NCI-H187 treated with DMSO at 0.1 percent for 48 hours (cell line): Measurements from ENCODE around the gene NCBP1.
A peak's percentile ranks its signal among the peaks of the same experiment; 100 is the strongest.
"Not testable (repeated sequence)": the region's sequence is repeated elsewhere in the genome, so short reads cannot be mapped to it uniquely, and the experiment has no call there.

Experiments used
- DNase-seq: peaks from one replicate; lab custom pipeline; 2025; lab: John Stamatoyannopoulos, UW

NCBP1 gene

DNA sequence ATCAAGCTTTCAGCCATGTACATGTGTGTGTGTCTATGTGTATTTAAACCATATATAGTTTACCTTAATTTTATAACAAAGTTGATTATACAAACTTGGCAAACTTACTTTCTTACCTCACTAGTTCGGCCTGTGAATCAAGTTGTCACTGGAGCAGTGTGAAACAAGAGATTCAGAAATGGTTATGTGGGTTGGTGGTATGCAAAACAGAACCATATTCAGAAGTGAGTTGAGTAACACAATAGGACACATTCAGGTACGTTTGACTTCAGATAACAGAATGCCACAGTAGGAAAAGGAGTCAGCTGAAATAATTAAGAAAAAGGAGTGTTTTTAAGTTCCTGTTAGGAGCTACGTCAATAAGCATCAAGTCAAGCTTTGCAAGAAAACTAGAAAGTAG is 42.0 kb downstream of the NCBP1 start:
- DNase-seq, result no peak

DNA sequence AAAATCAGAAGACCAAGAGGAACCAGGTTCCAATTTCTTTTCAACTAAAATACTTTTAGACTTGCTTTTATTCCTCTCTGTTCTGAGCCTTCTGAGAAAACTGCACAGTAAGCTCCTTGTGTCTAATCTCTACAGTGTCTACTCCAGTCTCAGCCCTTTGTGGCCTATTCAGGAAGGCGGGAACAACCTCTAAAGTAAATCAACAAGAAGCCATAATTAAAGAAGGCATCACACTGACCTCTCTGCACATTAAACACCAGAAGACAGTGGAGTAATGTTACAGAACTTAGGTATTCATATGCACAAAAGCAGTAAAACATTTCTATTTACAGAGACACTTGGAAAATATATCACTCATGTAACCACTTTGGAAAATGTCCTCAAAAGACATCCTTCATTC is 48.6 kb downstream of the NCBP1 start:
- peak; percentile 15 for DNase-seq

DNA sequence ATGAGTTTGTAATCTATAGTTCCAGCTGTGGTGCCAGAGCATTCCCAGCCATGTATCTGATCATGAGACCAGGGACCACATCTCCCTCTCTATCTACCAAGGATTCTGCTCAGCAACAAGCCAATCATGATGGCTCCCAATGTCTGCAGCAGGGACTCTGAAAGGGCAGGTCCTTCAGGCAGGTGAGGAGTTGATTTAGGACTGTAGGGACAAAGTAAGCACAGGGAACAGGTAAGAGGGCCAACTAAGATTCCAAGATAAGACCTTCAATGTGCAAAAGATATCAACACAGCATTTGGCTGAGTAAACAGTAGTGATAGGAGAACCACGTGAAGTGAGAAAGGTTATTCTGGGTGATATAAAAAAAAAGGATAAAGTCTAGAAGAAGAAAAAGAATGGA is 55.0 kb downstream of the NCBP1 start:
- no peak for DNase-seq

DNA sequence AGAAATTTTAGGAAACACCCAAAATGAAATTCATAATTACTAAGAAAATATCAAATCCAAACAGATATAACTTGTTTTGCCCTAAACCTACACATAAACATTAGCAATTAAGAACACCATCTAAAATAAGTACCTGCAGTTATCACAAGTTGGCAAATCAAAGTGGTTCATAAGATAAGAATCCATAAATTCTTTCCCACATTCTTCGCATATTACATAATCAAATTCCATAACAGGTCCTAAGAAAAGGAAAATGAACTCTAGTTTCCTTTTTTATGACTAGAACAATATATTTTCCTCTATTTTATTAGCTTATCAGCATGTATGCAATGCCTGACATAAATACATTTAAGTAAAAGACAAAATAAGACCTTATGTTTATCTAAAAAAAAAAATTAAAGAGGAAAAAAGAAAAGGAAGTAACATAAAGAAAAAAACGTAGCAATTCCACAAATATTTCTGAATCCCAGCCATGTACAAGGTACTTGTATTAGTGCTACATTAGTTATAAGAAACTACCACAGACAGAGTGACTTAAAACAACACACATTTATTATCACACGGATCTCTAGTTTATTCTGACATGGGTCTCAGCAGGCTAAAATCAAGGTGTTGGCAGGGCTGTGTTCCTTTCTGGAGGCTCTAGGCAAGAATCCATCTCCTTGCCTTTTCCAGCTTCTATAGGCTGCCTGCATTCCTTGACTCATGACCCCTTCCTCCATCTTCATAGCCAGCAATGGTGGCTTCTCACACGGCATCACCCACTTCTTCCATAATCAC is 56.0 kb downstream of the NCBP1 start:
- no peak for DNase-seq

DNA sequence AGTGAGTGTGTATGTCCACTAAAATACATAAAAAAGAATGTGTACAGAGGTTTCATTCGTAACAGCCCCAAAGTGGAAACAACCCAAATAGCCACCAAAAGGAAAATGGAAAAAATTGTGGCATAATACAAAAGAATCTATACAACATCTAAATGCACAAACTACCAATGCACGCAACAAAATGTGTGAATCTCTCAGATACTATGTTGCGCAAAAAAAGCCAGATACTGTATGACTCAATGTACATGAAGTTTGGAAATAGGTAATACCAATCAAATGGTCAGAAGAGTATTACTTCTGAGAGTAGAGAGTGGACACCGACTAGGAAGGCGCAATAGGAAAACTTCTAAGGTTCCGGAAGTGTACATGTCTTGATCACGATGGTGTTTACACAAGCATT is 61.1 kb downstream of the NCBP1 start:
- DNase-seq, result no peak

DNA sequence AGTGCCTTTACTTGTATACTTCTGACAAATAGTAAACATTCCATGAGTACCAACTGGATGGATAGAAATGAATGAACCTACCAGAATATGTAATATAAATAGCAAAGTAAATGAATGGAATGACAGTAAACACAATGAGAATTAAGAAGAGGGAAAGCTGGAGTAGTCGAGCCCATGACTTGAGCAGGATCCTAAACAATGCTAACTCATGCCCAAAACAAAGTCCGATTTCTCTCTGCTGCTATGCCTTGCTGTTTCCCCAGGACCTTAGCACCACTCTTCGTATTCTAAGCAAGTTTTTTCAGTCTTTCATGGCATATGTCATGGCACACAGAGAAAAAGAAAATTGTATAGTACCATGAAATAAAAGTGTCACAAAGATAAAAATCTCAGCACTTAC is 61.8 kb downstream of the NCBP1 start:
- DNase-seq, result no peak

DNA sequence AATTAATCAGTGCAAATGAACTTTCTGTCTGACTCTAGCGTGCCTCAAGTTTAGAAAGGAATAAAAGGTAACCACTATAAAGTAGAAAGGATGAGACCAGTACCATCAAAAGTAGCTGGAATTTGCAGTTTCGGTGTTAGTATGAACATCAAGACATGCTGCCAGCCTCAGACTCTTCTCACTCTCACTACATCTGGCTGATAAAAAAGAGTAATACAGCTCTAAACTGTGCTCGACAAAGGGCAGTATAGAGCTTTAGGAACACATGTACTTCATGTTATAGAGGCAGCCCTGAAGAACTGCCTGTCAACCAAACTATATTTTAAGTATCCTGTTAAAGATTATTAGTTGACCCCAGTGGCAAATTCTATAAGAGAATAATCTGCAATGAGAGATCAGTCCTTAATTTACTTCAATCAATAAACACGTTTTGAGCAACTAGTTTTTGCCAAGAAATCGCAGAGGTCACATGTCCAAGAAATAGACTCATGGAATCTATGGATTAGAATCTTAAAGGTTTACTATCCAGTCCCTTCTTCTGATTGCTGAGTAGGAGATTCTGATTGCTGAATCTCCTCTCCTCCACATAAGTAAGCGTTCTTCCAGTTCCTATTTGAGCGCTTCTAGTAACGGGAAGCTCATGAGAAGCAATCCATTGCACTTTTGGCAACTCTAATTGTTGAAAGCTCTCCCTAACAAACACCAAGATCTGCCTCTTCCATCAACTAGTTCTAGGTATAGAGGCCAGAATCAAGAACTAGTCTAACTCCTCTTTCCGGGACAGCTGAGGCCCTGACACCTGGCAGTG is 62.6 kb downstream of the NCBP1 start:
- DNase-seq, result no peak

DNA sequence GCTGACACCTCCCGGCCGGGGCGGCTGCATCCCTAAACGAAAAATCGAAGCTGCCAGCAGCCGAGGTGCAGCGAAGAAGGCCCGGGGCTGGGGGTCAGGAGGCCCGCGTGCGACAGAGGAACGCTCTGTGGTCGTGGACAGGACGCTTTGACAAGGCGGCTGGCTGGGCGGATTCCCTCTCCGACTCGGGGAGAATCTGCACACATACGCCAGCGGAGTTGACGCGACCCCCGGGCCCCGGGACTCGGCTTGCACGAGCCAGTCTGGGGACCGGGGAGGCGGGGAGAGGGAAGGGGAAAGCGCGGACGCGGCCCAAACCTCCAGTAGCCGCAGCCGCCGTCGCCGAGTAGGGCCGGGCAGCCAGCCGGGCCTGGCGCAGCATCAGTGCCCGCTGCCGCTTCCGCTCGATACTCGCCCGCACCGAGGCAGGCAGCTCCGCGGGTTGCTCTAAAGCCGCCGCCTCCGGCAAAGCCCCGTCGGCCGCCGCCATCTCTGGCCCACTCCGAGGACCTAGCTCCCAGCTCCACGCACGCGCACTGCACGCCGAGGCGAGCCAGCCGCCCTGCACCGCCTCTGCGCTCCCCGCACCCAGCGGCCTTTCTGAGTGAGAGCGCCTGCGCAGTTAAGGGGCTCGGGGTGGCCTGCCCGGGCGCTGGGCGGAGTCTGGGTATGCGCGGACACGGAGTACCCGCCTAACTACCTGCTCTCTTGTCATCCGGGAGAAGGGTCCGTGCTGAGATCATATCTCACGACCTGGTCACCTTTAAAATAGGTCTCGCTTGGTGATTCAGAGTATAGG is 63.4 kb downstream of the NCBP1 start, which contains the start of gene XPA:
Gene XPA, minus strand, starts transcription at position 538 of the 799 bp plus-strand sequence. Its CDS starts 48 bp downstream, at position 490.
- DNase-seq, result peak; percentile 59

DNA sequence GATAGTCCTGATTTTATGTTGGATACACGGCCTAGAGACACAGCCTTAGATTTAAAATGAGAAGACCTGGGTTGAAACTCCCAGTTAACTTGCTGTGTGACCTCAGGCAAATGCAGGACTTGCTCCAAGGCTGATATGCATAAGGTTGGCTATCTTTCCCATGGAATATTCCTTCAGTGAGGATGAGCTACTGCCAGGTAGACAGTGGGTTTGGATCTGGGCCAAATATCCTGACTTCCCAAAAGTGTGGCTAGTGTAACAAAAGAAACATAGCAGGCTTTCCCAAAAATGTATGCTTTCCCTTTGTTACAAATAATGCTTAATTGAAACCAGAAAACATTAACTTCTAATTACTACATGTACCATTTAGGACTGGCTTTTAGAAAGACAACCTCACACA is 64.2 kb downstream of the NCBP1 start:
- DNase-seq, result no peak

DNA sequence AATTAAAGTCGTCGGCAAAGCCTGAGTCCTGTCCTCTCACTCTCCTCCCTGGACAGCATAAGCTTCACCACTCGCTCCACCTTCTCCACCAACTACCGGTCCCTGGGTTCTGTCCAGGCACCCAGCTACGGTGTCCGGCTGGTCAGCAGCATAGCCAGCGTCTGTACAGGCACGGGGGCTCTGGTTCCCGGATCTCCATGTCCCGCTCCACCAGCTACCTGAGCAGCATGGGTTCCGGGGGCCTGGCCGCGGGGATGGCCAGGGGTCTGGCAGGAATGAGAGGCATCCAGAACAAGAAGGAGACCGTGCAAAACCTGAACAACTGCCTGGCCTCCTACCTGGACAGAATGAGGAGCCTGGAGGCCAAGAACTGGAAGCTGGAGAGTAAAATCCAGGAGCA is 65.2 kb downstream of the NCBP1 start:
- DNase-seq, result no peak

DNA sequence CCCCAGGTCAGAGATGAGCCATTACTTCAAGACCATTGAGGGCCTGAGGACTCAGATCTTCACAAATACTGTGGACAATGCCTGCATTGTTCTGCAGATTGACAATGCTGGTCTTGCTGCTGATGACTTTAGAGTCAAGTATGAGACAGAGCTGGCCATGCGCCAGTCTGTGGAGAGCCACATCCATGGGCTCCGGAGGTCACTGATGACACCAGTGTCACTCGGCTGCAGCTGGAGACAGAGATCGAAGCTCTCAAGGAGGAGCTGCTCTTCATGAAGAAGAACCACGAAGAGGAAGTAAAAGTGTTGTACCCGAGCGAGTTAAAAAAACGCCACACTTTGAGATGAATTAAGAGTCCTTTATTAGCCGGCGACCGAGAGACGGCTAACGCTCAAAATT is 65.7 kb downstream of the NCBP1 start:
- DNase-seq, result not testable (repeated sequence)

DNA sequence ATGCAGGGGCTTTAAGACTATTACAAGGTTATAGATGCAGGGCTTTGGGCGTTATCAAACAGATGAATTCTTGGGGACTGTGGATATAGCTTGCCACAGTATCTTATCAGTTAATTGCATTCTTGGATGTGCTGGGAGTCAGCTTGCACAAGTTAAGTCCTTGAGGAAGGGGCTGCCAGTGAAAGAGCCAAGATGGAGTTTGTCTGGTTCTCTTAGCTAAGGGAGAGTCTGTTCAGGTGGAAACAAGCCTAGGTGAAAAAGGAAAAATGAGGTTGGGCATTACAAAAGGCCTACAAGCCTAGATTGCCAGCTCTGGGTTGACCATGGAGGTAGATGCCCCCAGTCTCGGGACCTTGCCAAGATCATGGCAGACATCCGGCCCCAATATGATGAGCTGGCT is 66.2 kb downstream of the NCBP1 start:
- DNase-seq, result not testable (repeated sequence)

DNA sequence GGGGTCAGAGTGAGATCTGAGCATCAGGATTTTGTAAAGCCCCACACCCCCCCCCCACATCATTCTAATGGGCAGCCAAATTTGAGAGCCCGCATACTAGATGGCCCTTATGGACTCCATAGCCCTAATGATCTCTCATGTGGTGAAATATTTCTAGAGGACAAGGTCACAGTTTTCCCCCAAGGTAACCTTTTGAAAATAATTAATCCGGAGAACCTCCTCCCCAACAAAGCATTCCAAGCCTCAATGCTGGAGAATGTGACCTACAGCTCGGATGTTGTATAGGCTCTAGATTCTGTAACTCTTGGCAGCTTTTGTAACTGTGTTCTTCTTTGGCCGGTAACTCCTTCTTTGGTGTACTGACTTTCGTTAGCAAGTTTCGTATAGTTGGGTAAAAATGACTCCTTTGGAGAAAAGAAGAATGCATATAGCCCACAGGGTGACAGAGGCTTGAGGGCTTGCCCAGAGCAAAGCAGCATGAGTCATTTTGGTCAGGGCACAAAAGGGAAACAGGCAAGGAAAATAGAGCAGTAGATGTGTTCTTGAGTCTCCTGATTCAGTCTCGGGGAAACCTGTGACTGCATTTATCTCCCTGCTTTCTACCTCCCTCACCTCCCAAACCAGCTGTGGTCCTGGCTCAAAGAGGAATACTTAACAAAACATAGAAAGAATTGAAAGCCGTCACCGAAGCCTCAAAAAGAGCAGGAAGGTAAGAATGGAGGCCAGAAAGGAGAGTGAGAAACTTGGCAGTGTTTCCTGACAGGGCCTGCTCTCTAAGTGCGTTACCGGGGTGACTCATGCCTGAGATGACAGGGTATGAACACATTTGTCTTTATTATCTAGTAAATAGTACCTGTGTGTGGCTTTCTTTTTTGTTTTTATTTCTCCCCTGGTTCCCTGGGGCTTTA is 70.1 kb downstream of the NCBP1 start:
- no peak for DNase-seq

DNA sequence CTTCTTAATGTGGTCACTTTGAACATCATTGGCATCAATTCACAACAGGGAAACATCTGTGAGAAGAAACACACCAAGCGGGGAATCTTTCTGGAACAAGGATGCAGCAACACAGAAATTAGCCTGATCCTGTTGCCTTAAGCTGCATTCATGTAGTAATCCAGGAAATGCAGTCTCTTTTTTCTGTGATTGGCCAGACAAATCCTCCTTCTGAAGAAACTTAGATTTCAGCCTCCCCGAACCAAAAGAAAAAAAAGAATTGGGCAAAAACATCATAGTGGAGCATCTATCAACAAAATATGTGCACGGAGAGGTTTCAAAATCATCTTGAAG is 70.7 kb downstream of the NCBP1 start:
- DNase-seq, result no peak

DNA sequence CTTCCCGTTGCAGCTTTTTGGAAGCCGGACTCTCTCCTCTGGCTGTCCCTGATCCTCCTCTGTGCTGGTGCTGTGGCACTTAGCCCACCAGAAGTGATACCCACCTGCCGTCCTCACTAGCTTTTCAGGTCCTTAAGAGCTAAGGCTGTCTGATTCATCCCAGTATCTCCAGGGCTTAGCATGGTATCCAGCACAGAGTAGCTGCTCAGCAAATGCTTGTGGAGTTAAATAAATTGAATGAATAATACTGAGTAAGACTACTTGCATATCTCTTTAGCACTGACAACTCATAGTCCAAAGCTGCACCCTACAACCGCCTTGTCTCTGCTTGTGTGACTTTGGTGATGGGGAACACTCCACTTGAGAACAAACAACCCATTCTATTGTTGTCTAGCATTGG is 71.2 kb downstream of the NCBP1 start:
- no peak for DNase-seq

DNA sequence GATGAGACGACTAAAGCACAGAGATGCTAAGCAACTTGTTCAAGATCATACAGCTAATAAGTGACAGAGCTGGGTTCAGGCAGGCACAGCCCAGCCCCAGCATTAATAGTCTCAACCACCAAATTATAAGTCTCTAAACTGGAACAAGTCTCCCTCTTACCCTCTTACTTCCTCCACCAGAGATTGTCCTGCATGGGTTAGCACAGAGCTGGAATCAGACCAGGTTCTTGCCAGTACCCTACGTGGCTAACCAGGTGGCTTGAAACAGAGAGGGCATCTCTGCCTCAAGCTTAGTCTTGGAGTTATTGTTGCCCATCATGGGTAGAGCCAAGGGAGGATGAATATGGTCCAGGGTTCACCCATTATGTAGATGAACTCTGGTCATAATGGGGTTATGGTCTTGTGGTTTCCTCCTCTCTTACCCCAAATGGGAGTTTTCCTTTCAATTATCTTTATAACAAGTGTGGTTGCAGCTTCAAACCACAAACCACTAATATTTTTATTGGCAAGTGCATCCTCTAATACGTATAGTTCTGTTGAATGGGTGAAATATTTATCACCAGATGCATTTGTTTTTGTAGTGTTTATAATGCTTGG is 71.8 kb downstream of the NCBP1 start:
- DNase-seq, result no peak

DNA sequence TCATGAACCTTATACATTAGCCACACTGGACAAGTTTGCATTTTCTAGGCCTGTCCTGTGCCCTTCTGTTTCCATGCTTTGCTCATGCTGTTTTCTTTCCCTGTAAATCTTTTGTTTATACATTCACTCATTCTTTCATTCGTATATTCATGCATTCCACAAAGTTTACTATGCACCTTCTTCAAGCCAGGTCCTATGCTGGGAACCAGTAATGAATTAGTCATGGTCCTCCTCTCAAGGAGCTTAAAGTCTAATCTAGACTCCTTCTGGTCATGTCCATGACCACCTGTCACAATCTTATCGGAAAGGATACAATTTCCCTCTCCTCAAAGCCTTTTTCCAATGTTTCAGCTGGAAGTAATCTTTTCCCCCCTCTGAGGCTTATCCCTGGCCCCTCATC is 72.6 kb downstream of the NCBP1 start:
- no peak for DNase-seq

DNA sequence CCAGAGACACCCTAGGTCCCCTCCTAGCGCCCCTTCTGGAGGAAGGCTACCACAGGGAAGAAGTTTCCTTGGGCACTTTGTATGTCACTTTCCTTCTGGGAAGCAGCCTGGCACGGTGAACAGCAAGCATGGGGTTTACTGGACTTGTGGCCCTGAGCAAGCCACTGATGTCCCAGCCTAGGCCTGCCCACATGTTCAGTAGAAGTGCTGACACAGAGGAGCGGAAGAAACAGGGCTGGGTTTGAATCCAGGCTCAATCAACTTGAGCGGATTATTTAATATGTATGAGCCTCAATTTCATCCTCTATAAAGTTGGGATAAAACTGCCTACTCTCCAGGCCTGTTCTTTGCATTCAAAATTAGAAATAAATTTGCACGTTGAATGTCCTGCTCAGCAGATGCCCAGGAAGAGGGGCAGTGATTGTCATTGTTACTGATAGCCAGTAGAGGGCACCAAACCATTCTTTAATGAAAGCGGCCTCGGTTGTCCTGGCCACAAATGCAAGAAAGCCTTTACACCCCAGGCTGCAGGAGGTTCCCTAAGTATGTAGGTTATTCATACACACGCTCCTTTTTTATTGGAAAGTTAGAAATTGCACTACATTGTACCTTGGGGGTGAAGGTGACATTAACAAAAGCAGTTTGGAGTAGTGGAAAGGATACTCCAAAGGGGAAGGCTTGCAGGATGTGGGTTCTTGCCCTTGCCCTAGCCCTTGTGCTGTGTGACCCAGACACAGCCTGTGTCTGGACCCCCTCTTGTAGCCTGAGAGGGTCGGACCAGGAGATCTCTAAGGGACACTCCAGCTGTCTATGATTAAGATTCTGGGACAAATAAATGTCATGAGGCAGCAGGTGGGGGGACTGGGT is 77.0 kb downstream of the NCBP1 start:
- DNase-seq, result no peak

DNA sequence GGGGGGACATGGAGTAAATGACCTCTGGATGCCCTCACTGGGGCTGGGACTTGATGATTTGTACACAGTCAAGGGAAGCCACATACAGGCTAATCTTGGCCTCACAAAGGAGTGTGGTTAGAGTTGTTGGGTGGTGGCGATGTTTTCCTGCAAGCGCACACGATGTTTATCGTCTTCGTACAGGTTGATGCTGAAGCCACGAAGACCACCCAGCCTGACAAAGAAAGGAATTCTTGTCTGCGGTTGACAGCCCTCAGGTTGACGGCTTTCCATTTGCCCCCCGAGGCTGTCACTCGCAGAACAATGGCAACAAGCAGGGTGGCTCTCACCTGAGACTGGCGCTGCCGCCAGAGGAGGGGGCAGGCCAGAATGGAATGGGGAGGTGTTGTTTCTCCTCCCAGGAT is 77.6 kb downstream of the NCBP1 start:
- DNase-seq, result no peak

DNA sequence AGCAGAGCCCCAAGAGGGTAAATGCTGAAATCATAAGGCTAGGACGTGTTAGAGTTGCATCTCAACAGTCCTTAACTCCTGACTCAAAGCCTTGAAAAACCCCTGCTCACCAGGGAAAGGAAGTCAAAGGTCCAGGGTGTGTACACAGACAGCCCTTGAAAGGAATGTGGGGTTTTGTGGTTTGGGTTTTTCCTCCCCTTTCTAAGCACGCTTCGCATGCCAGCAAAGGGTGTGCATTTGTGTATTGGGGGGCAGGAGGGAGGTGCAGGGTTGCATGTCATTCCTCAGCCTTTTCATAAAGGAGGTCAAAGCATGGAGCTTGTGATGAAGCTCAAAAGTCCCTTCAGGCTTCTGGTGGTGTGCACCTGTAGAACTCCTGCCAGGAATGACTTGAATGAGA is 80.8 kb downstream of the NCBP1 start:
- no peak for DNase-seq
